ENCODE data around the gene SEPTIN6.

SEPTIN6 gene

GRCh38 chrX:119648421-119648775 lies 44.6 kb downstream of the SEPTIN6 start:
- no peak for DNase-seq (ENCODE audit: low read depth, low spot score)

GRCh38 chrX:119647552-119648420 lies 45.2 kb downstream of the SEPTIN6 start:
- no peak for DNase-seq (ENCODE audit: low read depth, low spot score)

GRCh38 chrX:119647089-119647488 lies 45.9 kb downstream of the SEPTIN6 start:
- no peak for DNase-seq (ENCODE audit: low read depth, low spot score)

- no peak for DNase-seq (ENCODE audit: low read depth, low spot score)
These were observed 46.5 kb downstream of the SEPTIN6 start for GRCh38 chrX:119646515-119646914.

GRCh38 chrX:119643696-119644095 lies 49.3 kb downstream of the SEPTIN6 start:
- DNase-seq (ENCODE audit: low read depth, low spot score), result no peak

Data from iPS DF 19.7 (cell line).